PC-9 (cell line): ENCODE results near the gene PALM3.

Experiments
- CTCF ChIP-seq: fragments of 200-600 bp; sonication (generic); conservative IDR thresholded peaks from 2 replicates; pipeline ENCODE4 v1.6.1; 2017; ENCODE audit warnings: mixed run types, antibody characterized with exemption, mild to moderate bottlenecking, moderate library complexity
- EZH2 ChIP-seq: fragments of 200-600 bp; sonication (generic); IDR thresholded peaks from 2 replicates; pipeline ENCODE4 v1.8.0; 2017; ENCODE audit warnings: antibody characterized with exemption, low read depth

- peak; percentile 45; the same call in 1 of the 2 replicates for TF ChIP-seq CTCF
- no peak for TF ChIP-seq EZH2
Observed at GRCh38 chr19:14091081-14091812, 29.4 kb upstream of the PALM3 start.
